ENCODE data around the gene GON4L. TPM values are rescaled to one million over a fixed set of nuclear protein-coding genes. Genes with fewer than 3 reads are reported as not detected.
"Not testable (repeated sequence)": the region's sequence is repeated elsewhere in the genome, so short reads cannot be mapped to it uniquely, and the experiment has no call there.

Gene GON4L
- total RNA-seq, 6 experiments from 2014 or later: 10.7 to 23.2 (median 20.1) TPM

DNA sequence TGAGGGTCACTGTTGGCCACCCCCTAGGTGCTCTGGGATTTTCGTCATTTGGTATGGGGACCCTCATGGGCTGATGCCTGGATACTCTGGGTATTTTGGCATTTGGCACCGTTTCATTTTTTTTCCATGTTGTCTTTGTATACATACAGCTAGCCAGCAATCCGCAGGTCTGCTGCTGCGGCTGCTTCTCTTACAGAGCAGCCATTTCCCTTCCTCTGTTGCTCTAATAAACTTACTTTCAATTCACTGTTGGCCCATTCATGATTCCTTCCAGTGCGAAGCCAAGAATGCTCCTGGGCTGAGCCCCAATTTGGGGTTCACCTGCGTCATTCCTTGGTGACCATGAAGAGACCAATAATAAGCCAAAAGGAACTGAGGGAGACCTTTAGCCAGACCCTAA, 21.5 kb downstream of the GON4L start:
- no peak for ATAC-seq
- TF ChIP-seq, protein P1, sequence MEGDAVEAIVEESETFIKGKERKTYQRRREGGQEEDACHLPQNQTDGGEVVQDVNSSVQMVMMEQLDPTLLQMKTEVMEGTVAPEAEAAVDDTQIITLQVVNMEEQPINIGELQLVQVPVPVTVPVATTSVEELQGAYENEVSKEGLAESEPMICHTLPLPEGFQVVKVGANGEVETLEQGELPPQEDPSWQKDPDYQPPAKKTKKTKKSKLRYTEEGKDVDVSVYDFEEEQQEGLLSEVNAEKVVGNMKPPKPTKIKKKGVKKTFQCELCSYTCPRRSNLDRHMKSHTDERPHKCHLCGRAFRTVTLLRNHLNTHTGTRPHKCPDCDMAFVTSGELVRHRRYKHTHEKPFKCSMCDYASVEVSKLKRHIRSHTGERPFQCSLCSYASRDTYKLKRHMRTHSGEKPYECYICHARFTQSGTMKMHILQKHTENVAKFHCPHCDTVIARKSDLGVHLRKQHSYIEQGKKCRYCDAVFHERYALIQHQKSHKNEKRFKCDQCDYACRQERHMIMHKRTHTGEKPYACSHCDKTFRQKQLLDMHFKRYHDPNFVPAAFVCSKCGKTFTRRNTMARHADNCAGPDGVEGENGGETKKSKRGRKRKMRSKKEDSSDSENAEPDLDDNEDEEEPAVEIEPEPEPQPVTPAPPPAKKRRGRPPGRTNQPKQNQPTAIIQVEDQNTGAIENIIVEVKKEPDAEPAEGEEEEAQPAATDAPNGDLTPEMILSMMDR (IDR thresholded peaks at IDR 0.05): no peak
- no peak for TF ChIP-seq POLR2A (IDR thresholded peaks at IDR 0.05)

DNA sequence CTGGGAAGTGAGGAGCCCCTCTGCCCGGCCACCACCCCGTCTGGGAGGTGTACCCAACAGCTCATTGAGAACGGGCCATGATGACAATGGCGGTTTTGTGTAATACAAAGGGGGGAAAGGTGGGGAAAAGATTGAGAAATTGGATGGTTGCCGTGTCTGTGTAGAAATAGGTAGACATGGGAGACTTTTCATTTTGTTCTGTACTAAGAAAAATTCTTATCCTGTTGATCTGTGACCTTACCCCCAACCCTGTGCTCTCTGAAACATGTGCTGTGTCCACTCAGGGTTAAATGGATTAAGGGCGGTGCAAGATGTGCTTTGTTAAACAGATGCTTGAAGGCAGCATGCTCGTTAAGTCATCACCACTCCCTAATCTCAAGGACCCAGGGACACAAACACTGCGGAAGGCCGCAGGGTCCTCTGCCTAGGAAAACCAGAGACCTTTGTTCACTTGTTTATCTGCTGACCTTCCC, 22.1 kb downstream of the GON4L start:
- H3K9me3 ChIP-seq; intact Hi-C loops (cut with DNase I); H3K27ac ChIP-seq; DNase-seq; ATAC-seq; H3K36me3 ChIP-seq; H3K4me1 ChIP-seq; H3K27me3 ChIP-seq; H3K4me3 ChIP-seq: not testable (repeated sequence)
- 55% methylated on average over 2 of the region's 9 CpGs for WGBS (ENCODE audit: insufficient coverage, low coverage, low lambda C conversion rate, missing lambda C conversion rate)

More for the DNA sequence above, 21.5 kb downstream of the GON4L start:
- no peaks in the 10 kb centered on the region for H3K9me3 ChIP-seq
- no peak for DNase-seq
- H3K4me1 ChIP-seq: no peaks in the 10 kb centered on the region
- H3K36me3 ChIP-seq: no peaks in the 10 kb centered on the region
- no peak overlapping the region for H3K27ac ChIP-seq
- 95% methylated on average over 6 of the region's 6 CpGs for WGBS (ENCODE audit: insufficient coverage, low coverage, low lambda C conversion rate, missing lambda C conversion rate)
- intact Hi-C loops (cut with DNase I): no loop called here
- no peaks in the 10 kb centered on the region for H3K27me3 ChIP-seq
- no peak overlapping the region for H3K4me3 ChIP-seq

DNA sequence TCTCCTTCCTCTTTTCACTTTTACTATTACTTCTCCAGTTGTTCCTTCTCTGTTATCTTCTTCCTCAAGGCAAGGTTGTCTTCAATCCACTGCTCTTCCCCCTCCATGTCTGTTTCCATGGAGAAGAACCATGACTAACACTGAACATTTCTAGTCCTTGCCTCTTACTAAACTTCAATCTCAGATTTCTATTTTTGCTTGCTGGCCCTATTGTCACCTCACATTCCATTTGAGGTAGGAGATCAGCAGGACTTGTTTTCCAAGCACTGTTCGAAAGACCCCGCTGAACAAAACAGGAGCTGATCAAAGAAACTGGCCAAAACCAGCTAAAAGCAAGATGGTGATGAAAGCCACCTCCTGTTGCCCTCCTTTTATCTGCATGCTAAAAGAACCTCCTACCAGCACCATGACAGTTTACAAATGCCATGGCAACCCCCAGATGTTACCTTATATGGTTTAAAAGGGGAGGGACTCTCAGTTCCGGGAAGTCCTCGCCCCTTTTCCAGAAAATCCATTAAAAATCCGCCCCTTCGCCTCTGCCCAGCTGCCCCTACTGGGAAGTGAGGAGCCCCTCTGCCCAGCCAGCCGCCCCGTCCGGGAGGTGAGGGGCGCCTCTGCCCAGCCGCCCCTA, 22.6 kb downstream of the GON4L start:
- intact Hi-C loops (cut with DNase I): no loop called here
- Histone ChIP-seq H3K27me3 (no peaks in the 10 kb centered on the region), H3K4me1 (no peaks in the 10 kb centered on the region), H3K27ac (no peak overlapping the region), H3K4me3 (no peak overlapping the region), H3K36me3 (no peaks in the 10 kb centered on the region), H3K9me3 (no peaks in the 10 kb centered on the region)
- no peak for ATAC-seq
- TF ChIP-seq, protein P1 (IDR thresholded peaks at IDR 0.05): no peak
- TF ChIP-seq POLR2A (IDR thresholded peaks at IDR 0.05): no peak
- 82% methylated on average over 7 of the region's 11 CpGs for WGBS (ENCODE audit: insufficient coverage, low coverage, low lambda C conversion rate, missing lambda C conversion rate)
- no peak for DNase-seq

DNA sequence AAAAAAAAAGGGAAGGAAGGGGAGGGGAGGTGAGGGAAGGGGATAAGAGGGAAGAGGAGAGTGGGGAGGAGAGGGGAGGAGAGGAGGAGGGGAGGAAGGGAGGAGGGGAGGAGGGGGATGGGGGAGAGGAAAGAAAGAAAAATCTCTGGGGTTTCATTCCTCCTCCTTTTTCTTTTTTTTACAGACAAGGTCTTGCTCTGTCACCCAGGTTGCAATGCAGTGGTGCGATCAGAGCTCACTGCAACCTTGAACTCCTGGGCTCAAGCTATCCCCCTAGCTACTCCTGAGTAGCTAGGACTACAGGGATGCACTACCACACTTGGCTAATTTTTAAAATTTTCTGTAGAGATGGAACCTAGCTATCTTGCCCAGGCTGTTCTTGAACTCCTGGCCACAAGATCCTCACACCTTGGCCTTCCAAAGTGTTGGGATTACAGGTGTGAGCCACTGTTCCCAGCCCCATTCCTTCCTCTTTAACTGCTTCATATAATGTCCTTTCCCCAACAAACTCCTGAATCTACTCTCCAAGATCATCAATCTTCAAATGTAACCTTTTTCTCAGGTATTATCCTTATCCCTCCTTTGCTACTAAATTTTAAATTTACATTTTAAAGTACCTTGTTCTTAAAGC, 23.2 kb downstream of the GON4L start:
- Histone ChIP-seq H3K4me1 (no peaks in the 10 kb centered on the region), H3K36me3 (no peaks in the 10 kb centered on the region), H3K27ac (no peak overlapping the region), H3K9me3 (no peaks in the 10 kb centered on the region), H3K27me3 (no peaks in the 10 kb centered on the region), H3K4me3 (no peak overlapping the region)
- no peak for DNase-seq
- 60% methylated on average over 1 of the region's 1 CpG for WGBS (ENCODE audit: insufficient coverage, low coverage, low lambda C conversion rate, missing lambda C conversion rate)
- ATAC-seq: no peak
- TF ChIP-seq, protein P1 (IDR thresholded peaks at IDR 0.05): no peak
- no peak for TF ChIP-seq POLR2A (IDR thresholded peaks at IDR 0.05)
- intact Hi-C loops (cut with DNase I): no loop called here

DNA sequence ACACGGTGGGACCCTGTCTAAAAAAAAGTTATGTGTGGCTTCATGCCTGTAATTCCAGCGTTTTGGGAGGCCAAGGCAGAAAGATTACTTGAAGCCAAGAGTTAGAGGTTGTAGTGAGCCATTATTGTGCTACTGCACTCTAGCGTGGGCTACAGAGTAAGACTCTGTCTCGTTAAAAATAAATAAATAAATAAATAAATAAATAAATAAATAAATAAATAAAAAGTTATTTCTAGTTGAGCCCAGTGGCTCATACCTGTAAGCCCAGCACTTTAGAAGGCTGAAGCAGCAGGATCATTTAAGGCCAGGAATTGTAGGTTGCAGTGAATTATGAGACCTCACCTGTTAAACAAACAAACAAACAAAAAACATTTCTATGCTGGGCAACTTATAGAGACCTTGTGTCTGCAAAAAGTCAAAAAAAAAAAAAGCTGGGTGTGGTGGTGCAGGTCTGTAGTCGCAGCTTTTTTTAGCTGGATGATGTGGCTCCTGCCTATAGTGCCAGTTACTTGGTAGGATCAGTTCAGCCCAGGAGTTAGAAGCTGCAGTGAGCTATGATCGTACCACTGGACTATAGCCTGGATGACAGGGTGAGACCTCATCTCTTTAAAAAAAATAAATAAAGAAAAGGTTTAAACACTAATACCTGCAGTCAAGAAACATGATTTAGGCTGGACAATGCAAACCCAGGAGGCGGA, 25.6 kb downstream of the GON4L start:
- 94% methylated on average over 7 of the region's 7 CpGs for WGBS (ENCODE audit: insufficient coverage, low coverage, low lambda C conversion rate, missing lambda C conversion rate)
- Histone ChIP-seq H3K9me3 (no peaks in the 10 kb centered on the region), H3K27me3 (no peaks in the 10 kb centered on the region), H3K27ac (no peak overlapping the region), H3K36me3 (peaks cover 0 to 4% (median 0%) of the 10 kb centered on the region in 4 donors), H3K4me1 (no peaks in the 10 kb centered on the region), H3K4me3 (no peak overlapping the region)
- ATAC-seq (no peak), DNase-seq (no peak)
- intact Hi-C loops (cut with DNase I): no loop called here
- TF ChIP-seq POLR2A (IDR thresholded peaks at IDR 0.05): no peak
- TF ChIP-seq, protein P1 (IDR thresholded peaks at IDR 0.05): no peak
